GM12873 (cell line): ENCODE measurements around the gene MUC6.
A peak's percentile ranks its signal among the peaks of the same experiment; 100 is the strongest.

Source experiments
- CTCF ChIP-seq: IDR thresholded peaks from 2 replicates; pipeline ENCODE4 v1.5.1; 2012; ENCODE audit warnings: low read depth, mild to moderate bottlenecking, moderate library complexity, low read length, control low read depth; ENCODE audit not compliant: insufficient read depth; ENCODE audit errors: missing control alignments

Gene MUC6

GRCh38 chr11:1053121-1053901 lies 16.8 kb upstream of the MUC6 start:
- TF ChIP-seq CTCF: no peak

DNA sequence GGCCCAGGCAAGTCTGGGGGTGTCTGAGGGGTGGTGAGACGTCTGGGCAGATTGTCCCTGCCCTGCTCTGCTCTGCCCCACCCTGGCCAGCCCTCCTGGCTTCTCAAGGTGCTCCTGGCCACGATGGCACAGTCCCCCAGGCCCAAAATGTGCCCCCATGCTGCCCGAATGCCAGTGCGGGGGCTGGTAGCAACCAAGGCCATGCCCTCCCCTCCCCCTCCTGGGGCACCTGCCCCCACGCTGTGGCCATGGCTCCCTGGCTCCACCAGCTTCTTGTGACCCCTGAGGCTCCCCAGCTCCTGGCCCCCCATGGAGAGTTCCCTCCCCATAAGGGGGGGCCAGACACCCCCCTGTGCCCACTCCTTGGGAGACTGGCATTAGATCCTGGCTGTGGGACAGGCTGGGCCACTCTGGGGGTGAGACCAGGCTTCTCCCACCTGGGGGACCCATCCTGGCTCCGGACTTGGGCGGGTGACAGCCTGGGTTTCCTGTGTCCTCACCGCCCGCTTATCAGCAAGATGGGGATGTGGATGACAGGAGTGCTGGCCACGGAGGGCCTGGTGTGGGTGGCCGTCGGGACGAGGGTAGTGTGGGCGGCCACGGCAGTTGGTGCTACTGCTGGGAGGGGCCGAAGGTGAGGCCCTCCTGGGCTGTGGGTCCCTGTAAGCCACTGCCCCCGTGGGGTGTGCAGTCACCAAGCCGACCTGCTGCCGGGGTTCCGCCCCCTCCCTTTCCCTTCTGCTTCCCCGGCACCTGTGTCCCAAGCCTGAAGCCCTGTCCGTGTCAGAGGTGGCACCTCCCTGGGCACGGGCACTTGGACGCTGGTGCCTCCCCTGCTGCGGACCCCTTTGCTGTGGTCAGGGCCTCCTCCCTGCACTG lies 15.9 kb upstream of the MUC6 start:
- TF ChIP-seq CTCF: no peak

GRCh38 chr11:1051356-1052132 lies 15.0 kb upstream of the MUC6 start:
- no peak for TF ChIP-seq CTCF

- TF ChIP-seq CTCF: peak; percentile 97
These were observed 14.2 kb upstream of the MUC6 start for GRCh38 chr11:1050581-1051355.

- TF ChIP-seq CTCF: no peak
These were observed 13.5 kb upstream of the MUC6 start for GRCh38 chr11:1049911-1050580.

DNA sequence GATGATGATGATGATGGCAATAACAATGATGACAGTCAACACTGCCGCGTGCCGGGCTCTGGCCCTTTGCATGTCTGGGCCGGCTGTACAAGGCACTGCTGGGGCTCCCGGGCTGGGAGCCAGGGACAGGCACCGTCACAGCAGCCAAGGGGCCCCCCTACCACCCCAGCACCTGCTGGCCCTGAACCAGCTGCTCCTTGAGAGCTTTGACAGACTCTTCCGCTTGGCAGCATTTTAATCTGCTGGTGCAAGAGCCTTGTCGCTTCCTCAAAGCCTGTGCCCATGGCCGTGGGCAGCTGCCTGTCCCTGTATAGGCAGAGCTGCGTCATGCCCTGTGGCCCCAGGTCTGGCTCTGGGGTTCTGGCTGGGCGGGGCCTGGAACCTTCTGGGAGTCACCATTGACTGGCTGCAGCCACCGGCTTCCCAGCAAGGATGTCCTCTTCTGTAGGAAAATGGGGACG lies 12.9 kb upstream of the MUC6 start:
- TF ChIP-seq CTCF: no peak
